Smooth muscle cell of the coronary artery (primary cell): ENCODE results near the gene DRG1. TPM values are rescaled to one million over a fixed set of nuclear protein-coding genes. Genes with fewer than 3 reads are reported as not detected.

ENCODE experiments used
- total RNA-seq: library from RNA; depleted of rRNA; stranded (reverse); fragments of >200 nt; gene quantifications from 2 replicates; pipeline ENCODE4 v1.2.3, GENCODE V29; 2014; ENCODE audit warnings: low replicate concordance

DRG1 gene, protein sequence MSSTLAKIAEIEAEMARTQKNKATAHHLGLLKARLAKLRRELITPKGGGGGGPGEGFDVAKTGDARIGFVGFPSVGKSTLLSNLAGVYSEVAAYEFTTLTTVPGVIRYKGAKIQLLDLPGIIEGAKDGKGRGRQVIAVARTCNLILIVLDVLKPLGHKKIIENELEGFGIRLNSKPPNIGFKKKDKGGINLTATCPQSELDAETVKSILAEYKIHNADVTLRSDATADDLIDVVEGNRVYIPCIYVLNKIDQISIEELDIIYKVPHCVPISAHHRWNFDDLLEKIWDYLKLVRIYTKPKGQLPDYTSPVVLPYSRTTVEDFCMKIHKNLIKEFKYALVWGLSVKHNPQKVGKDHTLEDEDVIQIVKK
- 79.5 and 104 TPM in 2 replicates for total RNA-seq

DNA sequence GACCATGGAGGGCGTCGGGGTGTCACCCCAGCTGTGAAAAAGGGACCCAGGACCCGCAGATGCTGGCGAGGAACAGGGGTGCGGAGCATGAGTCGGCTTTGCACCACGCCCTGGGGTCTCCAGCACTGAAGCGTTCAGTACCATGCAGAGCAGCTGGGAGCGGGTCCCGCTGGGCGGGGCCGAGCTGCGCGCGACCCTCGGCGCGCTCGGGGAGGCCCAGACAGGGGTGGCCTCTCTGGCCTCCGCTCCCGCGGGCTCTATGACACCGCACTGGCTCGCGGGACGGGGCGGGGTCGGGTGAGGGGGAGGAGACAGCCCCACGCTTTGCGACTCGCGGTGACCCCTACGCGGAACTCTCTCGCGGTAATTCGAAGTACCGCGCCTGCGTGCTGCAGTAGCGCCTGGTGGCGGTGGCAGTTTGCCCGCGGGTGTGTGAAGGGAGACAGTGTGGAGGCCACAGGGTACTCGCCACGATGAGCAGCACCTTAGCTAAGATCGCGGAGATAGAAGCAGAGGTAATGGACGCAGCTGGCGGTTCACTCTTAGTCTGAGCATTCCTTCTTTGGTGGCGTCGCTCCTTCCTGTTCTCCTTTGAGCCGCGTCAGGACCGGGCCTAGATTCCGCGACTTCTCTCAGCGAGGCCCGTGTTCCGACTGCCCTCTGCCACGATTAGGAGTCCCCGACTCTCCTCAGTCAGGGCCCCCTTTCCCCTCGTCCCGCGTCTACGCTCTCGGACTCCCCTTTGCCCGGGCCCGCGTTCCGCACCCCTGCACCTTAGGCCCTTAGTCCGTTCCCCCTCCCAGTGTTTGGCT is at the start of gene DRG1:
DRG1 (plus strand) TSS at position 394 of the 812 bp plus-strand sequence; CDS start at position 474, 80 bp downstream.

Other genes with a start within 250 kb of the DRG1 start
- gene RNF185, start 239.4 kb upstream of the DRG1 start, total RNA-seq = 22.3 and 25.6 TPM in 2 replicates
- 18.1 and 70.4 TPM in 2 replicates for gene LIMK2, start 187.3 kb upstream of the DRG1 start, total RNA-seq
- 33.2 and 42.7 TPM in 2 replicates for gene PIK3IP1, start 107.1 kb upstream of the DRG1 start, total RNA-seq
- 5.3 and 10.4 TPM in 2 replicates for gene PATZ1, start 53.3 kb upstream of the DRG1 start, total RNA-seq
- 7.7 and 11.1 TPM in 2 replicates for gene EIF4ENIF1, start 90.2 kb downstream of the DRG1 start, total RNA-seq
- gene SFI1, start 96.9 kb downstream of the DRG1 start, total RNA-seq = 8.9 and 13.3 TPM in 2 replicates